H9 (cell line): Measurements from ENCODE around the gene MYO1C. TPM values are rescaled to one million over a fixed set of nuclear protein-coding genes. Genes with fewer than 3 reads are reported as not detected.
A peak's percentile ranks its signal among the peaks of the same experiment; 100 is the strongest.

Source experiments
- DNase-seq: peaks from one replicate; pipeline ENCODE4 v3.0.0-alpha.2; 2017
- H2AFZ ChIP-seq: one replicate; pipeline ENCODE4 v1.6.1; 2013; ENCODE audit warnings: mild to moderate bottlenecking, low read length, control low read depth, moderate library complexity
- H2AK5ac ChIP-seq: 2 replicates; pipeline ENCODE4 v1.6.1; 2013; ENCODE audit warnings: low read length, control low read depth, mixed read lengths; ENCODE audit not compliant: insufficient read length
- H2BK120ac ChIP-seq: one replicate; pipeline ENCODE4 v1.6.1; 2013; ENCODE audit warnings: low read depth, mild to moderate bottlenecking, low read length, control low read depth, inconsistent platforms; ENCODE audit not compliant: poor library complexity, severe bottlenecking
- H2BK12ac ChIP-seq: 2 replicates; pipeline ENCODE4 v1.6.1; 2013; ENCODE audit warnings: low read length, control low read depth, mixed read lengths, low read depth; ENCODE audit not compliant: insufficient read length
- H2BK15ac ChIP-seq: 2 replicates; pipeline ENCODE4 v1.6.1; 2013; ENCODE audit warnings: low read depth, low read length, control low read depth
- H2BK20ac ChIP-seq: one replicate; pipeline ENCODE4 v1.6.1; 2013; ENCODE audit warnings: low read depth, mild to moderate bottlenecking, low read length, control low read depth, inconsistent platforms; ENCODE audit not compliant: poor library complexity, severe bottlenecking
- H2BK5ac ChIP-seq: 2 replicates; pipeline ENCODE4 v1.6.1; 2013; ENCODE audit warnings: low read length, control low read depth, mixed read lengths; ENCODE audit not compliant: insufficient read length
- H3K14ac ChIP-seq: 2 replicates; pipeline ENCODE4 v1.6.1; 2013; ENCODE audit warnings: low read length, control low read depth; ENCODE audit not compliant: insufficient read depth
- H3K18ac ChIP-seq: 2 replicates; pipeline ENCODE4 v1.6.1; 2013; ENCODE audit warnings: low read depth, mild to moderate bottlenecking, mixed read lengths, low read length, control low read depth; ENCODE audit not compliant: insufficient read length
- H3K23ac ChIP-seq: 2 replicates; pipeline ENCODE4 v1.6.1; 2013; ENCODE audit warnings: low read length, control low read depth, mixed read lengths, low read depth; ENCODE audit not compliant: insufficient read length
- H3K23me2 ChIP-seq: 2 replicates; pipeline ENCODE4 v1.6.1; 2013; ENCODE audit warnings: low read depth, mild to moderate bottlenecking, mixed read lengths, low read length, control low read depth; ENCODE audit not compliant: insufficient read length, poor library complexity, severe bottlenecking
- H3K27ac ChIP-seq: 2 replicates; pipeline ENCODE4 v1.5.1; 2013; ENCODE audit warnings: low read length, control low read depth, mixed read lengths, low read depth; ENCODE audit not compliant: insufficient read length
- H3K27me3 ChIP-seq: 2 replicates; pipeline ENCODE4 v1.6.1; 2013; ENCODE audit warnings: low read length, control low read depth, inconsistent platforms; ENCODE audit not compliant: insufficient read depth
- H3K4ac ChIP-seq: 2 replicates; pipeline ENCODE4 v1.6.1; 2013; ENCODE audit warnings: low read depth, mild to moderate bottlenecking, control low read depth, inconsistent platforms, low read length, moderate library complexity
- H3K4me1 ChIP-seq: 2 replicates; pipeline ENCODE4 v1.6.1; 2013; ENCODE audit warnings: low read length, control low read depth, inconsistent platforms; ENCODE audit not compliant: insufficient read depth
- H3K4me2 ChIP-seq: 2 replicates; pipeline ENCODE4 v1.6.1; 2013; ENCODE audit warnings: low read length, control low read depth, mixed read lengths; ENCODE audit not compliant: insufficient read length, insufficient read depth
- H3K56ac ChIP-seq: 2 replicates; pipeline ENCODE4 v1.6.1; 2013; ENCODE audit warnings: low read depth, mild to moderate bottlenecking, mixed read lengths, low read length, control low read depth; ENCODE audit not compliant: insufficient read length
- H3K79me1 ChIP-seq: 2 replicates; pipeline ENCODE4 v1.6.1; 2013; ENCODE audit warnings: low read depth, mild to moderate bottlenecking, moderate library complexity, low read length, control low read depth, inconsistent platforms; ENCODE audit not compliant: insufficient read depth, poor library complexity, severe bottlenecking
- H3K79me2 ChIP-seq: 2 replicates; pipeline ENCODE4 v1.6.1; 2013; ENCODE audit warnings: low read length, control low read depth, inconsistent platforms; ENCODE audit not compliant: insufficient read depth
- H3K9ac ChIP-seq: 2 replicates; pipeline ENCODE4 v1.6.1; 2013; ENCODE audit warnings: low read length, control low read depth, mixed read lengths; ENCODE audit not compliant: insufficient read length; ENCODE audit errors: extremely low read depth
- H3K9me3 ChIP-seq: one replicate; pipeline ENCODE4 v1.6.1; 2013; ENCODE audit warnings: low read depth, low read length, inconsistent platforms; ENCODE audit not compliant: control insufficient read depth
- H3T11ph ChIP-seq: one replicate; pipeline ENCODE4 v1.6.1; 2013; ENCODE audit warnings: mild to moderate bottlenecking, low read length, control low read depth, inconsistent platforms
- H4K20me1 ChIP-seq: one replicate; pipeline ENCODE4 v1.6.1; 2013; ENCODE audit not compliant: control insufficient read depth, insufficient read length, insufficient read depth
- H4K5ac ChIP-seq: 2 replicates; pipeline ENCODE4 v1.6.1; 2013; ENCODE audit warnings: low read depth, mild to moderate bottlenecking, mixed read lengths, low read length, control low read depth; ENCODE audit not compliant: insufficient read length
- H4K8ac ChIP-seq: replicated peaks from 2 replicates; pipeline ENCODE4 v1.6.1; 2013; ENCODE audit warnings: low read length, control low read depth, mixed read lengths, low read depth; ENCODE audit not compliant: insufficient read length
- H4K91ac ChIP-seq: 2 replicates; pipeline ENCODE4 v1.6.1; 2013; ENCODE audit warnings: low read depth, mild to moderate bottlenecking, moderate library complexity, mixed read lengths, low read length, control low read depth; ENCODE audit not compliant: insufficient read length
- H3K27ac Mint-ChIP-seq, 3 experiments: 2 replicates in 2 of 3; 3 replicates in 1 of 3; pipeline ENCODE4 v1.8.0; 2020 to 2021; ENCODE audit warnings: mixed read lengths in 3 of 3, mild to moderate bottlenecking in 1 of 3, moderate library complexity in 1 of 3
- H3K27me3 Mint-ChIP-seq: 2 replicates; pipeline ENCODE4 v1.8.0; 2021; ENCODE audit warnings: low read depth, mild to moderate bottlenecking, moderate library complexity, mixed read lengths
- H3K36me3 Mint-ChIP-seq, 3 experiments: 2 replicates in 2 of 3; 3 replicates in 1 of 3; pipeline ENCODE4 v1.8.0; 2020 to 2021; ENCODE audit warnings: low read depth in 3 of 3, mixed read lengths in 3 of 3; ENCODE audit not compliant: insufficient read depth in 1 of 3
- H3K4me1 Mint-ChIP-seq, 2 experiments: 2 replicates each; pipeline ENCODE4 v1.8.0; 2020; ENCODE audit warnings: mixed read lengths in 2 of 2
- H3K4me3 Mint-ChIP-seq, 2 experiments: 2 replicates in 1 of 2; 3 replicates in 1 of 2; pipeline ENCODE4 v1.8.0; 2020 to 2021; ENCODE audit warnings: mild to moderate bottlenecking in 2 of 2, mixed read lengths in 2 of 2, moderate library complexity in 1 of 2
- H3K9me3 Mint-ChIP-seq, 2 experiments: 2 replicates in 1 of 2; 3 replicates in 1 of 2; pipeline ENCODE4 v1.8.0; 2020; ENCODE audit warnings: mild to moderate bottlenecking in 2 of 2, mixed read lengths in 2 of 2, moderate library complexity in 1 of 2
- WGBS: extraction: QIAGEN DNeasy Blood & Tissue Kit; methylation state at CpG from one replicate; pipeline ENCODE4 v1.1.7; 2013; ENCODE audit warnings: missing lambda C conversion rate, low lambda C conversion rate, mixed read lengths; ENCODE audit not compliant: insufficient read length; ENCODE audit errors: extremely low coverage; 5-methylcytosine and 5-hydroxymethylcytosine counted together
- total RNA-seq: library from RNA; stranded (reverse); gene quantifications from 2 replicates; pipeline ENCODE4 v1.2.1, GENCODE V29; 2021
- TF ChIP-seq, protein P1 (sequence below): fragments of 200-600 bp; sonication (generic); conservative IDR thresholded peaks from 3 replicates; pipeline ENCODE4 v1.8.0; 2021; ENCODE audit warnings: antibody characterized with exemption, mild to moderate bottlenecking

MYO1C gene
- total RNA-seq, 1 experiment from 2014 or later = 86.5 TPM

- H2AFZ ChIP-seq = no peak overlapping the region
- H3K4me1 ChIP-seq = no peaks in the 10 kb centered on the region
- H3K79me1 ChIP-seq = peaks cover 3% of the 10 kb centered on the region
- no peak overlapping the region for H3T11ph ChIP-seq
- no peaks in the 10 kb centered on the region for H3K9me3 Mint-ChIP-seq
- H4K8ac ChIP-seq = no peak overlapping the region
- H2AK5ac ChIP-seq = no peak overlapping the region
- H4K20me1 ChIP-seq = no peaks in the 10 kb centered on the region
- no peak overlapping the region for H4K91ac ChIP-seq
- H3K9ac ChIP-seq = no peak overlapping the region
- H3K4me2 ChIP-seq = no peak overlapping the region
- peaks cover 13% of the 10 kb centered on the region; the same call in 1 of the 2 replicates for H3K79me2 ChIP-seq
- no peak overlapping the region for H2BK15ac ChIP-seq
- no peak overlapping the region for H2BK120ac ChIP-seq
- H3K27me3 Mint-ChIP-seq = no peaks in the 10 kb centered on the region
- no peak overlapping the region for H3K4ac ChIP-seq
- H3K27me3 ChIP-seq = no peaks in the 10 kb centered on the region
- no peak overlapping the region for H3K56ac ChIP-seq
- H3K14ac ChIP-seq = no peak overlapping the region
- no peak overlapping the region for H4K5ac ChIP-seq
- H3K23me2 ChIP-seq = no peaks in the 10 kb centered on the region
- H3K23ac ChIP-seq = no peak overlapping the region
- no peak overlapping the region for H2BK20ac ChIP-seq
- peaks cover 20 to 45% (median 30%) of the 10 kb centered on the region in 3 experiments for H3K36me3 Mint-ChIP-seq
- H2BK5ac ChIP-seq = no peak overlapping the region
- no peaks in the 10 kb centered on the region for H3K4me1 Mint-ChIP-seq
- H3K27ac Mint-ChIP-seq = peak overlapping the region in 2 of 3 experiments; percentile 74 to 77; a peak in 3 of 7 replicates
- no peak overlapping the region for H2BK12ac ChIP-seq
- no peak overlapping the region for H3K4me3 Mint-ChIP-seq
- TF ChIP-seq, protein P1, sequence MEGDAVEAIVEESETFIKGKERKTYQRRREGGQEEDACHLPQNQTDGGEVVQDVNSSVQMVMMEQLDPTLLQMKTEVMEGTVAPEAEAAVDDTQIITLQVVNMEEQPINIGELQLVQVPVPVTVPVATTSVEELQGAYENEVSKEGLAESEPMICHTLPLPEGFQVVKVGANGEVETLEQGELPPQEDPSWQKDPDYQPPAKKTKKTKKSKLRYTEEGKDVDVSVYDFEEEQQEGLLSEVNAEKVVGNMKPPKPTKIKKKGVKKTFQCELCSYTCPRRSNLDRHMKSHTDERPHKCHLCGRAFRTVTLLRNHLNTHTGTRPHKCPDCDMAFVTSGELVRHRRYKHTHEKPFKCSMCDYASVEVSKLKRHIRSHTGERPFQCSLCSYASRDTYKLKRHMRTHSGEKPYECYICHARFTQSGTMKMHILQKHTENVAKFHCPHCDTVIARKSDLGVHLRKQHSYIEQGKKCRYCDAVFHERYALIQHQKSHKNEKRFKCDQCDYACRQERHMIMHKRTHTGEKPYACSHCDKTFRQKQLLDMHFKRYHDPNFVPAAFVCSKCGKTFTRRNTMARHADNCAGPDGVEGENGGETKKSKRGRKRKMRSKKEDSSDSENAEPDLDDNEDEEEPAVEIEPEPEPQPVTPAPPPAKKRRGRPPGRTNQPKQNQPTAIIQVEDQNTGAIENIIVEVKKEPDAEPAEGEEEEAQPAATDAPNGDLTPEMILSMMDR = no peak
- no peak overlapping the region for H3K18ac ChIP-seq
- no peak for DNase-seq
- no peak overlapping the region for H3K27ac ChIP-seq
- H3K9me3 ChIP-seq = no peaks in the 10 kb centered on the region
- WGBS = no CpG with 5 or more reads among the region's 11 CpGs
These were observed 53.8 kb downstream of the MYO1C start for GRCh38 chr17:1438593-1439083.
